ENCODE data around the gene TBC1D32.
"Not testable (repeated sequence)": the region's sequence is repeated elsewhere in the genome, so short reads cannot be mapped to it uniquely, and the experiment has no call there.

Gene TBC1D32

DNA sequence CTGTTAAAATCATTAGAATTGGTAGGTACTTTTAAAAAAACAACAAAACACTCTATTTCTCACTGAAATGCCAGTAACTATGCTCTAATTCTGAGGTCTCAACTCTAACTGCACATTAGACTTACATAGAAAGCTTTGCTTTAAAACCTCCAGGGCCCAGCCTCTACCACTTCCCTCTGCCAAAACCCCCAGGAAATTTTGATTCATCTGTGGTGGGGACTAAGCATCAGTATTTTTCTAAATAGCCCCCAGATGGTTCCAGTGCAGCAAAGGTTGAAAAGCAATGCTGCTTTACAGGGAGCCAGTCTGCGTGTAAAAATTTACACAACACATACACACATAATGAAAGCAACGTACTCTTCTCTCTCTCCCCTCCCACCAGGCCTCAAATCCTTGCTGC, 3.8 kb downstream of the TBC1D32 start:
- DNase-seq = no peak

DNA sequence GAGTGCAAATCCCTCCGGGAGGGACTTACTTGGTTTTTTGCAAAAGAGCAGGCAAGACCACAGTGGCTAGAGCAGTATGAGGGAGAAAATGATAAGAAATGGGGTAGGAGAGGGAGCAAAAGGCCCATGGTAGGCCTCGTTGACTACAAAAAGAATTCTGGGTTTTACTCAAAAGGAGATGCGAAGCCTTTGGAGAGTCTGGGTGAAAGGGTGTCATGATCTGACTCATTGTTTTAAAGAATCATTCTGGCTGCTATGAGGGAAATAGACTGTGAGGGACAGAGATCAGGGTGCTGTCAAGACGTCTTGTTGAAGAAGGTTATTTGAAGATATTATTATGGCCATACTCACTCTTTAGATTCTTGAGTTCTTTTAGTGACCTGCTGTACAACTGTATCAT, 13.0 kb downstream of the TBC1D32 start:
- DNase-seq = no peak

DNA sequence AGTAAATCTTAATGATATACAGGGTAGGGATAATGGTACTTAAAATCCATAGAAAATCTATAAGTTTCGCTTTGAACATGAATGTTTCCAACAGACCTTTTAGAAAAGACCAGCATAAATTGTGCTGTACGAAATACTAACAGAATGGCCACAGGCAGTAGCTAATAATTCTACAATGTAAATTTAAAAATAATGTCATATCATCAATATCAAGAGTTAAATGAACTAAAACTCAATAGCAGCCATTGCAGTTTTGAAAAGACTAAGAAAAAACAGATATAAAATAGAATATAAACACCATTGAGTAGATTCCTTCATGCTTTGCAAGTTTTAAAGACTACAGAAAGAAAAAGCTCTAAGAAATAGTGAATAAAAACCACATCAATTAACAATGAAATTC, 14.7 kb downstream of the TBC1D32 start:
- DNase-seq = no peak

DNA sequence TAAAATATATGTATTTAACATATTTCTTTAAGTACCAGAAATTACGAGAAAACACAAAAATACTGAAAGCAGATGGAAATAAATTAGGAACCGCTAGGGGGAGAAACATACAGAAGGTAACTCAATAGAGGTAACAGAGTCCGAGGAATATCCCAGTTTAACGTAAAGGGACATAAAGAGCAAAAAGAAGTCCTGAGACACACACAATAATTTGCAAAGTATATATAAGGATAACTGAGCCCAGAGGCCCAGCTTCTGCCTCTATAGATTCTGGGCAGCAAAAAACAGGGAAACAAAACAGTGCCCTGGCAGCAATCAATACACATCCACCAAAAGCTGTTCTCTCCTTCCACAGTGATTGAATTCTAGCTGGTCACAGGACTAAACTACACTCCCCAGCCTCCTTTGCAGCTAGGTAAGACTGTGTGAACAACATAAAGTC, 15.1 kb downstream of the TBC1D32 start:
- peak; percentile 27 for DNase-seq

GRCh38 chr6:121314381-121315112, 19.7 kb downstream of the TBC1D32 start:
- DNase-seq = no peak

DNA sequence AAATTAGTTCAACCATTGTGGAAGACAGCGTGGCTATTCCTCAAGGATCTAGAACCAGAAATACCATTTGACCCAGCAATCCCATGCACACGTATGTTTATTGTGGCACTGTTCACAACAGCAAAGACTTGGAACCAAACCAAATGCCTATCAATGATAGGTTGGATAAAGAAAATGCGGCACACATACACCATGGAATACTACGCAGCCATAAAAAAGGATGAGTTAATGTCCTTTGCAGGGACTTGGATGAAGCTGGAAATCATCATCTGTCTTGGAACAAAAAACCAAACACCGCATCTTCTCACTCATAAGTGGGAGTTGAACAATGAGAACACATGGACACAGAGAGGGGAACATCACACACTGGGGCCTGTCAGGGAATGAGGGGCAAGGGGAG, 22.5 kb downstream of the TBC1D32 start:
- not testable (repeated sequence) for DNase-seq

DNA sequence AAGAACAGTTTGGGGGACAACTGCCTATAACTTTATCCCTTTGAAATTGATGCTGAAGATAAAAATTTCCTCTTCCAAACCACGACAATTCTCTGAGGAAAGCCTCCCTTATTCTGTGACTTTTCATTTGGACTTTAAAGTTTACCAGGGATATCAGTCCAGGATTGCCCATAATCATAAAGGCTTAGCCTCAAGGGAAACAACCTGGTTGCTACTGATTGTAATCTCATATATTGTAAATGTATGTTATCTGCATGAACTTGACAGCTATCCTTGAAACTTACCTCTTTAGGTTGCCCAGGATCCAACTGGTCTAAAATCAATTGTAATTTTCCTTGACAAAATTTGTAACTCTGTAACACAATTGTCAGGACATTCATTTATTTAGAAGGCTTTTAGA, 23.8 kb downstream of the TBC1D32 start:
- no peak for DNase-seq

- DNase-seq = no peak
These were observed 24.4 kb downstream of the TBC1D32 start for GRCh38 chr6:121309768-121310469.

GRCh38 chr6:121305957-121306607, 28.2 kb downstream of the TBC1D32 start:
- DNase-seq = peak; percentile 62

GRCh38 chr6:121302882-121303281, 31.4 kb downstream of the TBC1D32 start:
- DNase-seq = no peak

DNA sequence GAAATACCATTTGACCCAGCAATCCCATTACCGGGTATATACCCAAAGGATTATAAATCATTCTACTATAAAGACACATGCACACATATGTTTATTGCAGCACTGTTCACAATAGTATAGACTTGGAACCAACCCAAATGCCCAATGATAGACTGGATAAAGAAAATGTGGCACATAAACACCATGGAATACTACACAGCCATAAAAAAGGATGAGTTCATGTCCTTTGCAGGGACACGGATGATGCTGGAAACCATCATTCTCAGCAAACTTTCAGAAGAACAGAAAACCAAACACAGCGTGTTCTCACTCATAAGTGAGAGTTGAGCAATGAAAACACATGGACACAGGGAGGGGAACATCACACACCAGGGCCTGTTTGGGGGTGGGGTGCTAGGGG, 33.1 kb downstream of the TBC1D32 start:
- not testable (repeated sequence) for DNase-seq

DNA sequence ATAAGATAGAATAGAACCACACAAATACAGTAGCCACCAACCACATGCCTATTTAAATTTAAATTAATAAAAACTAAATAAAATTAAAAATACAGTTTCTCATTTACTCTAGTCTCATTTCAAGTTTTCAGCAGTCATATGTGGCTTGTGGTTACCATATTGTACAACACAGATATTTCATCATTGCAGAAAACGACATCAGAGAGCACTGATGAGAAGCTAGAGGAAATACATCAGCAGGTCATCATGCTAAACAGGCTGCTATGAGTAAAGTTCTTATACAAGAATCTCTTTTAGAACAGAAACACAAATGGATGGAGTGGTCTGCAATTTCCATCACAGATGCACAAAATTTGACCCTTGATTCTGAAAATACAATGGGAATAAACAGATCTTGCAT, 36.6 kb downstream of the TBC1D32 start:
- peak; percentile 17 for DNase-seq

DNA sequence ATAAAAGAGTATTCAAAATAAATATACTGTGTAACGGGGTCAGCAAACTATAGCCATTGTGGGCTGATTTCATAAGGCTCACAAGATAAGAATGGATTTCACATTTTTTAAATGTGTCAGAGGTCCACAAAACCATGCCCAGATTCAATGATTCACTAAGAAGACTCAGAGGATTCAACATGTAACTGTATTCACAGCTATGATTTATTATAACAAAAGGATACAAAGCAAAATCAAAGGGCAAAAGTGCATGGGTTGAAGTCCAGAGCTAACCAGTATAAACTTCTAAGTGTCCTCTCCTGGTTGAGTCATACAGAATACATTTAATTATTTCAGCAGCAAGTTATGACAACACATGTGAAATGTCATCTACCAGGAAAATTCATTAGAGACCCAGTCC, 49.2 kb downstream of the TBC1D32 start:
- no peak for DNase-seq

- no peak for DNase-seq
These were observed 59.5 kb downstream of the TBC1D32 start for GRCh38 chr6:121274666-121275295.

DNA sequence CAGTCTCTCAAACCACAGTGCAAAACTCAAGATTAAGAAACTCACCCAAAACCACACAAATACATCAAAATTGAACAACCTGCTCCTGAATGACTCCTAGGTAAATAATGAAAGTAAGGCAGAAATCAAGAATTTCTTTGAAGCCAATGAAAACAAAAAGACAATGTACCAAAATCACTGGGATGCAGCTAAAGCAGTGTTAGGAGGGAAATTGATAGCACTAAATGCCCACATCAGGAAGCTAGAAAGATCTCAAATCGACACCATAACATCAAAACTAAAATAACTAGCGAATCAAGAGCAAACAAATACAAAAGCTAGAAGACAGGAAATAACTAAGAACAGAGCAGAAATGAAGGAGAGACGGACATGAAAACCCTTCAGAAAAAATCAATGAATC, 70.5 kb downstream of the TBC1D32 start:
- DNase-seq = no peak

DNA sequence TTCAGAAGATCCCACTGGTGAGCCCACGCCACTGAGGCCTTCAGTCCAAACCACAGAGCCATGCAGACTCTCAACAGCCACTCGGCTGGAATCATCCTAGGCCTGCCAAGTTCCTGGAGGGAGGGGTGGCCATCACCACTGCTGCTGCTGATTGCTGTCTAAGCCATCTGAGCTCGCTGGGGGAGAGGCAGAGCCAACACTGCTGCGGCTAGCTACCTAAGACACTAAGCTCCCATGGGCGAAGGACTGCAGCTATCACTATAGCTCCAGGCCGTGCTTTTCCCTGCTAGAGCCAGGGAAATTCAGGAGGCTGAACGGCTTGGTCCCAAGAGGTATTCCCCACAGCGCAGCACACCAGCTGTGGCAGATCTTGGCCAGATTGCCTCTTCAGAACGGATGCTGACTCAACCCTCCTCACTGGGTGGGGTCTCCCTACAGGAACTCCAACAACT, 73.6 kb downstream of the TBC1D32 start:
- DNase-seq = no peak

DNA sequence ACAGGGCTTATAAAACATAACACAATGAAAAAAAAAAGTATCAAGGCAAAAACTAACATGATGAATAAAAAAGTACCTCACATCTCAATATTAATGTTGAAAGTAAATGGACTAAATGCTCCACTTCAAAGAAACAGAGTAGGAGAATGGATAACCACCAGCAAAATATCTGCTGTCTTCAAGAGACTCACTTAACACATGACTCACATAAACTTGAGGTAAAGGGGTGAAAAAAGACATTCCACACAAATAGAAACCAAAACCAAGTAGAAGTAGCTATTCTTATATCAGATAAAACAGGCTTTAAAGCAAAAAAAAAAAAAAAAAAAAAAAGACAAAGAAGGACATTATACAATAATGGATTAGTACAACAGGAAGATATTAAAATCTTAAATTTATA, 86.9 kb downstream of the TBC1D32 start:
- peak; percentile 3 for DNase-seq

DNA sequence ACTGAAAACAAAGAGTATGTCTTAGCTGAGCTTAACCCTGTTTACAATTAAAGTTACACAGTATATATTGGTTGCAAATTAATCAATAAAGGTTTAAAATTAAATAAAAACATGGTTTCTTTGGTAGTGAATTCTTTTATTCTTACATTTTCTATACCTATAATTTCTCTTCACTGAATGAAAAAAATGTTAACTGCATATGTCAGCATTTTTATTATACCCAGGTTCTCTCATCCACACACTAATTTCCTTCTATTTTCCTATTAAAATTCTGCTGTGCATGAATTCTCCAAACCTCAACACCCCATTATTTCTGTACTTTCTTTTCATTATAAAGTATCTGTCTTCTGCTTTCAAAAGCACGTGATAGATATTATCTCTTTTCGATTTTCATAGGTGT, 91.9 kb downstream of the TBC1D32 start:
- DNase-seq = no peak

DNA sequence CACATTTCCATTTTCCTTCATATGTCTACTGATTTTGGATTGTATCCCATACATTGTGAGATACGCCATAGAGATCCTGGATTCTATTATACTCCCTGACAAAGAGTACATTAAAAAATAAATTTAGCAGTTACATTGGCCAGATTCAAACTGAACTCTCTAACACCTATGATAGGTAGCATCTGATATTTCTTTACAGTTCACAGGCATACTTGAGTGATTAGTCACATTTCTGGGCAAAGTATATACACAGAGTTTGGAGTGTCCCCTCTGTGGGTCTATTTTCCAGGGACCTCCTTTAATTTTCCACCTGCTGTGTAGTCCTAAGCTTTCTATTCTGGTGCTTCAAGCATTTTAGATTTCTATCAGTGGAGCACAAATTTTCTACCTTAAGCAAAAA, 96.4 kb downstream of the TBC1D32 start:
- DNase-seq = no peak

- no peak for DNase-seq
These were observed 97.3 kb downstream of the TBC1D32 start for GRCh38 chr6:121236984-121237383.

DNA sequence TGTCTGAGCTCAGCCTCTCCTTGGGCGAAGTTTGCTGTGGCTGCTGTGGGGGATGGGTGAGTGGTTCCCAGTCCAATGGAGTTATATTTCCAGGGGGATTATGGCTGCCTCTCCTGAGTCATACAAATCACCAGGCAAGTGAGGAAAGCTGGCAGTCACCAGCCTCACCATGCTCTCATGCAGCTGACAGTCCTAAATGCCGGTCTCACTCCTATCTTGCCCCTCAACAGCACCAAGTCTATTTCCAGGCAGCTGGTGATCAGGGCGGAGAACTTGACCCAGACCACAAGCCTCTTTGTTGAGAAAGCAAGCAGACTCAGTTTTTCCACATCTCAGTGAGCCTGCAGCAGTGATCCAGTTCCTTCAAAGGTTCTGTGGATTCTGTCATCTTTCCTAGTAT, 98.9 kb downstream of the TBC1D32 start:
- peak; percentile 16 for DNase-seq

DNA sequence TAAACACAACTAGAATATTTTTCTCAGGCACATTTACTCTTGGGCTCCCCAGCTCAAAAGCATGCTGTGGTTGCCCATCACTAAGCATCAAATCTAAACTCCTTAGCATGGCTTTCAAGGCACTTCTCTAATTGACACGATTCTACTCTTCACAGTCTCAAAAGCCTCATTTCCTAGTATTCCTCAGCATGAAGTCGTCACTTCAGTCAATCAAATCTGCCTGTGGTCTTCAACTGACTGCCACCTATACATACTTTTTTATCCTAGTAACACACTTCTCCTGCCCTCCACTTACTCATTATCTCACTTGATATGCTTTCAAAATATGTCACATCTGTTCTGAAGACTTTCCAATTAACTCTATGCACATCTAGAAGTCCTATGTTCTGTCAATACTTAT, 110.3 kb downstream of the TBC1D32 start:
- DNase-seq = no peak

DNA sequence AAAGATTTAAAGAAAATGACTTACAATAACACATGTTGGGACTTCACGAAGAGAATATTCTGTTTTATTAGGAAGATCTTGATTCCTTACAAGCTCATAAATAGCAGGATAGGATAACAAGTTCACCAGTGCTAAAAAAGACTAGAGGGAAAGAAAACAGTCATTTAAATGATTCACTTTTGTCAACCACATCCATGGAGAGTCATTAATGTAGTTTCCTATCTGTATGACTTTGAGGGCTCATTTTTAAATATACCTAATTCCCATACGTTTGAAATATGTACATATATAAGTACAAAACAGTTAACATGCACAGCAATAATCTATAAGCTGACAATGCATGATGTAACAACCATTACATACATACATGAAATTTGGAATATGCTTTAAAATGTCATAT, 111.1 kb downstream of the TBC1D32 start:
- DNase-seq = no peak

DNA sequence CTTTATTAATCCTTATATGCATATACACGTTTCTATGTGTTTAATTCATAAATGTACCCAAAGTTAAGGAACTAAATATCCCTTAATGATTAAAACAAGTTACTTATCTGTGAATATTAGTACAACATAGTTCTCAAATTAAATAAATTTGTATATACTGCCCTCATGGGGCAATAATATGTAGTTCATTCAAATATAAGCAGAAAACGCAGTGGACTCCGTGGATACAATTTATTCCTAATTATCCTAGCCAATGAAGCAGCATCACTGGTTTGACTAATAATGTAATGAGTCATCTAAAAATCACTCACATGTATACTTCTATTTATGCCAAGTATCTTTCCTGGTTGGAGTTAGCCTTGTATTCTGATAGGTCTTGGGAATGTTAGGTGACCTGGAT, 111.6 kb downstream of the TBC1D32 start:
- DNase-seq = peak; percentile 3
